ENCODE measurements around the gene GNAQ.
A peak's percentile ranks its signal among the peaks of the same experiment; 100 is the strongest.
"Not testable (repeated sequence)": the region's sequence is repeated elsewhere in the genome, so short reads cannot be mapped to it uniquely, and the experiment has no call there.

The GNAQ gene

GRCh38 chr9:77865385-77866047, 166.1 kb downstream of the GNAQ start:
- no peak for DNase-seq
- in situ Hi-C loops (cut with MboI; ENCODE audit: low pct_unique_long_range_greater_than_20kb, low sequenced_read_pairs): no loop called here

GRCh38 chr9:77864211-77864889, 167.3 kb downstream of the GNAQ start:
- peak; percentile 83 for DNase-seq
- in situ Hi-C loops (cut with MboI; ENCODE audit: low pct_unique_long_range_greater_than_20kb, low sequenced_read_pairs): no loop called here

GRCh38 chr9:77863638-77864037, 168.0 kb downstream of the GNAQ start:
- in situ Hi-C loops (cut with MboI; ENCODE audit: low pct_unique_long_range_greater_than_20kb, low sequenced_read_pairs); DNase-seq: not testable (repeated sequence)

GRCh38 chr9:77860953-77861352, 170.7 kb downstream of the GNAQ start:
- in situ Hi-C loops (cut with MboI; ENCODE audit: low pct_unique_long_range_greater_than_20kb, low sequenced_read_pairs); DNase-seq: not testable (repeated sequence)

GRCh38 chr9:77857513-77858259, 173.9 kb downstream of the GNAQ start:
- in situ Hi-C loops (cut with MboI; ENCODE audit: low pct_unique_long_range_greater_than_20kb, low sequenced_read_pairs): no loop called here
- DNase-seq: no peak

- in situ Hi-C loops (cut with MboI; ENCODE audit: low pct_unique_long_range_greater_than_20kb, low sequenced_read_pairs): no loop called here
- DNase-seq: no peak
These were observed 175.0 kb downstream of the GNAQ start for GRCh38 chr9:77856615-77857014.

GRCh38 chr9:77854916-77855311, 176.7 kb downstream of the GNAQ start:
- DNase-seq: no peak
- in situ Hi-C loops (cut with MboI; ENCODE audit: low pct_unique_long_range_greater_than_20kb, low sequenced_read_pairs): no loop called here

- in situ Hi-C loops (cut with MboI; ENCODE audit: low pct_unique_long_range_greater_than_20kb, low sequenced_read_pairs): no loop called here
- DNase-seq: no peak
These were observed 177.2 kb downstream of the GNAQ start for GRCh38 chr9:77854258-77854915.

- DNase-seq: no peak
- in situ Hi-C loops (cut with MboI; ENCODE audit: low pct_unique_long_range_greater_than_20kb, low sequenced_read_pairs): no loop called here
These were observed 177.9 kb downstream of the GNAQ start for GRCh38 chr9:77853716-77854115.

- in situ Hi-C loops (cut with MboI; ENCODE audit: low pct_unique_long_range_greater_than_20kb, low sequenced_read_pairs): no loop called here
- DNase-seq: no peak
These were observed 179.6 kb downstream of the GNAQ start for GRCh38 chr9:77851882-77852595.

- in situ Hi-C loops (cut with MboI; ENCODE audit: low pct_unique_long_range_greater_than_20kb, low sequenced_read_pairs): no loop called here
- no peak for DNase-seq
These were observed 182.7 kb downstream of the GNAQ start for GRCh38 chr9:77848897-77849296.

GRCh38 chr9:77848404-77848803, 183.2 kb downstream of the GNAQ start:
- in situ Hi-C loops (cut with MboI; ENCODE audit: low pct_unique_long_range_greater_than_20kb, low sequenced_read_pairs): no loop called here
- DNase-seq: no peak

GRCh38 chr9:77847626-77848025, 184.0 kb downstream of the GNAQ start:
- DNase-seq: no peak
- in situ Hi-C loops (cut with MboI; ENCODE audit: low pct_unique_long_range_greater_than_20kb, low sequenced_read_pairs): no loop called here

GRCh38 chr9:77847059-77847499, 184.5 kb downstream of the GNAQ start:
- in situ Hi-C loops (cut with MboI; ENCODE audit: low pct_unique_long_range_greater_than_20kb, low sequenced_read_pairs): no loop called here
- DNase-seq: peak; percentile 47

GRCh38 chr9:77844415-77844814, 187.2 kb downstream of the GNAQ start:
- in situ Hi-C loops (cut with MboI; ENCODE audit: low pct_unique_long_range_greater_than_20kb, low sequenced_read_pairs): no loop called here
- DNase-seq: no peak

- in situ Hi-C loops (cut with MboI; ENCODE audit: low pct_unique_long_range_greater_than_20kb, low sequenced_read_pairs): no loop called here
- no peak for DNase-seq
These were observed 187.8 kb downstream of the GNAQ start for GRCh38 chr9:77843871-77844155.

GRCh38 chr9:77843076-77843870, 188.3 kb downstream of the GNAQ start:
- in situ Hi-C loops (cut with MboI; ENCODE audit: low pct_unique_long_range_greater_than_20kb, low sequenced_read_pairs): no loop called here
- no peak for DNase-seq

GRCh38 chr9:77841739-77842386, 189.7 kb downstream of the GNAQ start:
- peak; percentile 55 for DNase-seq
- in situ Hi-C loops (cut with MboI; ENCODE audit: low pct_unique_long_range_greater_than_20kb, low sequenced_read_pairs): no loop called here
